ENCODE results near the gene NCKAP5L.

Gene NCKAP5L

DNA sequence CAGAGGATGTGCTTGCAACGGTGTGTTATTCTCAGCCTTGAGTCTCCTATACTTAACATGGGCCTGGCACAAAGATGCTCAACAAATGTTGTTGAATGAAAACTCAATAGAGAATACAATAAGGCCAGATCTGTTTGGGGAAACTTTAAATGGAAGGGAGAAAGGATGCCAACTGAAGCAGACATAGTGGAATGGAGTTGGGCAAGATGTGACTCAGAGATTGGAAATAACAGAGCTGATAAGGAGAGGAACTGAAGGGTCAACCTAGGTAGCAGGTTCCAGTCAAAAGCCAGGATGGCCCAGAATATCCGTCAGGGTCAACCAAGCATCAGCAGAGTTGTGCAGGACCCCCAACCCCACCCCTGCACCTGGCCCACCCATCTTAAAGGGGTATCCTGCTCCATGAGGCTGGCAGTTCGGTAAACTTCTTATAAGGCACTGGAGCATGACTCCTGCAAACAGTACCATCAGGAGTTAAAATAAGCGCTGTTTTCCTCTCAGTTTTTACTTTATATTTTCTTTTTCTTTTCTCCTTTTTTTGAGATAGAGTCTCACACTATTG lies 15.7 kb upstream of the NCKAP5L start:
- Histone ChIP-seq H3K4me2 (peak overlapping the region; percentile 79; the same call in 1 of the 2 replicates), H3K27ac (no peak overlapping the region; the same call in 1 of the 2 replicates), H2AFZ (ENCODE audit: low read depth) (peak overlapping the region; percentile 95; the same call in 1 of the 2 replicates), H3K4me1 (ENCODE audit: low read depth, poor library complexity, severe bottlenecking) (peaks cover 16% of the 10 kb centered on the region), H3K36me3 (ENCODE audit: insufficient read depth) (no peaks in the 10 kb centered on the region), H3K27me3 (ENCODE audit: insufficient read depth, low read depth) (no peaks in the 10 kb centered on the region; the same call in 1 of the 2 replicates), H4K20me1 (ENCODE audit: insufficient read depth) (no peaks in the 10 kb centered on the region), H3K9ac (no peak overlapping the region), H3K4me3 (IDR thresholded peaks at IDR 0.05; ENCODE audit: insufficient read depth, low read depth, low read length) (no peak overlapping the region), H3K79me2 (ENCODE audit: insufficient read depth, low read depth) (peaks cover 15% of the 10 kb centered on the region; the same call in 1 of the 2 replicates)
- no peak for TF ChIP-seq CTCF (conservative IDR thresholded peaks at IDR 0.05; ENCODE audit: low read depth, low read length)

- peaks cover 16% of the 10 kb centered on the region for H3K4me1 ChIP-seq (ENCODE audit: low read depth, poor library complexity, severe bottlenecking)
- H3K27ac ChIP-seq = peak overlapping the region; percentile 76
- no peaks in the 10 kb centered on the region for H3K36me3 ChIP-seq (ENCODE audit: insufficient read depth)
- peak overlapping the region; percentile 79 for H3K4me2 ChIP-seq
- peaks cover 15% of the 10 kb centered on the region; the same call in 1 of the 2 replicates for H3K79me2 ChIP-seq (ENCODE audit: insufficient read depth, low read depth)
- peak overlapping the region; percentile 70; the same call in 1 of the 2 replicates for H3K9ac ChIP-seq
- peak overlapping the region; percentile 95 for H2AFZ ChIP-seq (ENCODE audit: low read depth)
- TF ChIP-seq CTCF (conservative IDR thresholded peaks at IDR 0.05; ENCODE audit: low read depth, low read length) = no peak
- H3K27me3 ChIP-seq (ENCODE audit: insufficient read depth, low read depth) = no peaks in the 10 kb centered on the region
- H4K20me1 ChIP-seq (ENCODE audit: insufficient read depth) = no peaks in the 10 kb centered on the region
- peak overlapping the region; percentile 10 for H3K4me3 ChIP-seq (IDR thresholded peaks at IDR 0.05; ENCODE audit: insufficient read depth, low read depth, low read length)
Measured at GRCh38 chr12:49843411-49843810, 15.2 kb upstream of the NCKAP5L start.

DNA sequence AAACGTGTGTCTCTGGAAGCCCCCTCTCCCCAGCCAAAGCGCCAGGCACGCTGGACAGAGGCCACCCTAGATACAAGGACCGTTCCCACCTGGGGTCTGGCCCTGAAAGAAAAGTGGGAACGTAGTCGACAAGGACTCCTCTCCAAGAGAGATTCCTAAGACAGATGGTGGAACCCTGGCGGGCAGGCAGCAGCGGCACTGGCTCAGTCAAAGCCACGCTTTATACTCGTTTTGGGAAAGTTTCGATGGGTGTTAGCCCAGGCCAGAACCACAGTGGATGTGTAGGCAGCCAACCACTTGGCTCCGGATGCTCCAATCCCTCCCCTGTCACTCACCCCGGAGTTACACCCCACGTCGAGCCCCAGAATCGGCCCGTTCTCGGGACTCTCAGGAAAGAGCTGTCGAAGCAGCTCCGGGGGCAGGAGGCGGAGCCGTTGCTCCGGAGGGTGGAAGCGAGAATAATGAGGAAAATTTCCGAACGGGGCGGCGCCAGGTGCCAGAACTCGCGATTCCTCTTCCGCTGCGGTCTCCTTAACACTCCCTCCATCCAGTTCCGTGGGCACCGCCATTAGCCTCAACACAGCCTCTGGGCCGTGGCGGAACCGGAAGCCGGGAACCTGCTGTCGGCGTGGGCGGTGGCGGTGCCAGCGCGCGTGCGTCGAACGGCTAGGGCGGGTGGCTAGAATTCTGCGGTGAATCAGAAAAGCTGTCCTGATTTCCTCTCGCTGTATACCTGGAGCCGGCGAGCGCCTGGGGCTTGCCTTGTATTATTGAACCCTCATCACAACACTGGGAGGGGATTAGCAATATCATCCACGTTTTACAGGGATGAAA lies 14.5 kb upstream of the NCKAP5L start, which contains the start of gene BCDIN3D:
Gene BCDIN3D (minus strand): TSS at position 588 of the 834 bp plus-strand sequence. CDS start 19 bp downstream, at position 569.
- H4K20me1 ChIP-seq (ENCODE audit: insufficient read depth) = no peaks in the 10 kb centered on the region
- no peaks in the 10 kb centered on the region for H3K27me3 ChIP-seq (ENCODE audit: insufficient read depth, low read depth)
- H3K4me3 ChIP-seq (IDR thresholded peaks at IDR 0.05; ENCODE audit: insufficient read depth, low read depth, low read length) = peak within 1 kb of the TSS; percentile 28
- H3K36me3 ChIP-seq (ENCODE audit: insufficient read depth) = no peaks in the 10 kb centered on the region
- peaks cover 16% of the 10 kb centered on the region for H3K4me1 ChIP-seq (ENCODE audit: low read depth, poor library complexity, severe bottlenecking)
- peak within 1 kb of the TSS; percentile 95 for H2AFZ ChIP-seq (ENCODE audit: low read depth)
- peak within 1 kb of the TSS; percentile 76 for H3K27ac ChIP-seq
- peaks cover 15% of the 10 kb centered on the region; the same call in 1 of the 2 replicates for H3K79me2 ChIP-seq (ENCODE audit: insufficient read depth, low read depth)
- TF ChIP-seq CTCF (conservative IDR thresholded peaks at IDR 0.05; ENCODE audit: low read depth, low read length) = no peak
- H3K4me2 ChIP-seq = peak within 1 kb of the TSS; percentile 79
- peak within 1 kb of the TSS; percentile 70 for H3K9ac ChIP-seq

- H3K27ac ChIP-seq = no peak overlapping the region
- no peaks in the 10 kb centered on the region for H3K36me3 ChIP-seq (ENCODE audit: insufficient read depth)
- no peak overlapping the region for H3K4me2 ChIP-seq
- no peak overlapping the region for H3K9ac ChIP-seq
- peaks cover 15% of the 10 kb centered on the region; the same call in 1 of the 2 replicates for H3K79me2 ChIP-seq (ENCODE audit: insufficient read depth, low read depth)
- H3K4me3 ChIP-seq (IDR thresholded peaks at IDR 0.05; ENCODE audit: insufficient read depth, low read depth, low read length) = no peak overlapping the region
- TF ChIP-seq CTCF (conservative IDR thresholded peaks at IDR 0.05; ENCODE audit: low read depth, low read length) = peak; percentile 83
- H3K4me1 ChIP-seq (ENCODE audit: low read depth, poor library complexity, severe bottlenecking) = peaks cover 16% of the 10 kb centered on the region
- H2AFZ ChIP-seq (ENCODE audit: low read depth) = no peak overlapping the region
- H3K27me3 ChIP-seq (ENCODE audit: insufficient read depth, low read depth) = no peaks in the 10 kb centered on the region
- H4K20me1 ChIP-seq (ENCODE audit: insufficient read depth) = no peaks in the 10 kb centered on the region
Measured at GRCh38 chr12:49838973-49839633, 10.9 kb upstream of the NCKAP5L start.

Measured in KMS-11 (cell line).